ENCODE data around the gene AFG1L. TPM values are rescaled to one million over a fixed set of nuclear protein-coding genes. Genes with fewer than 3 reads are reported as not detected.

The AFG1L gene
- total RNA-seq, 4 donors from 2014 or later: 6.7 to 8.6 (median 7.4) TPM

DNA sequence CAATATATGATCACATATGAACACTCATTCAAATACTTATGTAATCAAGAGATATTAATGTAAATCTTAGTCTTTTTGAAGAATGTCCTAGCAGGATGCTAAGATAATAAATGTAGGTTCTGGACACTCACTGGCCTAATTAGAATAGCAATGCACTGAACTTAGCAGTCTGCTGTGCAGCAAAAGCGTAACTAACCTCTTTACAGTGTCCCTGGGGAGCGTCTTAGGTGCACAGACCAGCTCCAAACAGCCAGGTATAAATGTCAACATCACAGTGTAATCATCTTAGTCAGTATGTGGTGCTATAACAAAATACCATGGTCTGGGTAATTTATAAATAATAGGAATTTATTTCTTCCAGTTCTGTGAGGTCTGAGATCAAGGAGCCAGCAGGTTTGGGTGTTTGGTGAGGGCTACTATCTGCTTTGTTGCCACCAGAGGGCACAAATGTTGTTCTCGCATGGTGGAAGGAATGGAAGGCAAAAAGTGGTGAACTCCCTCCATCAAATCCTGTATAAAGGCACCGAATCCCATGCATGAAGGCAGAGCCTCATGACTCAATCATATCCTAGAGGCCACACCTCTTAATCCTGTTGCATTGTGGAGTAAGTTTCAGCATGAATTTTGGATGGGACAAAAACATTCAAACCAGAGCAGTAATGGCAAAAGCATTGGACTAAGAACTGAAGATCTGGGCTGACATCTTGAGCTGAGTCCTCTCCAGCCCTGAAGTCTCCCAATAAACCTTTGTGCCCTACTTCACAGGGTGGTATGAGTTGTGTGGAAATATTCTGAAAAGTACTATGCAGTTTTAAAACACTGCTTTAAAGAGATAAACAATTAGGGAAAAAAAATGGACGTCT is 224.1 kb downstream of the AFG1L start:
- Histone ChIP-seq H3K27ac (no peak overlapping the region), H3K4me1 (no peaks in the 10 kb centered on the region), H3K36me3 (no peaks in the 10 kb centered on the region), H3K4me3 (replicated peaks in 1 of 3) (no peak overlapping the region), H3K27me3 (no peaks in the 10 kb centered on the region), H3K9me3 (no peaks in the 10 kb centered on the region)
- intact Hi-C loops (cut with DNase I): no loop called here
- whole genome bisulfite sequencing, 2 donors: 80 to 83% methylated on average over 5 of the region's 5 CpGs
- TF ChIP-seq CTCF (IDR thresholded peaks at IDR 0.05) (peak in 2 of 6 experiments; percentile 10 to 35), POLR2A (IDR thresholded peaks at IDR 0.05) (no peak)
- no peak for DNase-seq

DNA sequence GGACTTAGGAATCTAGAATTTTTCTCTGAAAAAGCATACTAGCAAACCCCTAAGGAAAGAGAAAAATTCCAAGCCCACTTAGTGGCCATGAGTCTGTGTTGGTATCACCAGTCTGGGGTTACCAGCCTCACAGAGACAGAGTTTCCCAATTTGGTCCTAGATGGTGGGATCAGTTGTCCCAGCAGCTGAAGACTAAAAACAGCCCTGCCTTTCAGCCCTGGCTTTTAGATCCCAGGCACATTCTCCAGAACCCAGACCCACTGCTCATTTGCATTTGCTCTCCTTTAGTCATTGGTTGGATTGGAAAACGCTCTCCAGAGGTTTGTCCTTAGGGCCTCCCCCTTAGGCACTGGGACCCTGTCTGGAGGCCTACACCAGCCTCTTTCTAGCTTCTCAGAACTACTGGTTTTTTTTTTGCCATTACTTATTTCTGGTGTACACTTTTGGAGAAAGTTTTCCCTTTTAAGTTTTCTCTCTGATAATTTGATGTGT is 226.8 kb downstream of the AFG1L start:
- no peaks in the 10 kb centered on the region for H3K4me1 ChIP-seq
- no peaks in the 10 kb centered on the region for H3K9me3 ChIP-seq
- intact Hi-C loops (cut with DNase I): loop anchor here (10.0 kb wide), 2 partner anchors 407 to 537 kb away; no protein-coding TSS in a partner anchor
- TF ChIP-seq POLR2A (IDR thresholded peaks at IDR 0.05) (no peak), CTCF (IDR thresholded peaks at IDR 0.05) (no peak)
- no peak overlapping the region for H3K27ac ChIP-seq
- H3K36me3 ChIP-seq: no peaks in the 10 kb centered on the region
- DNase-seq: no peak
- H3K27me3 ChIP-seq: no peaks in the 10 kb centered on the region
- 90 to 96% methylated on average over 1 of the region's 1 CpG for WGBS, 2 donors
- no peak overlapping the region for H3K4me3 ChIP-seq (replicated peaks in 1 of 3)

GRCh38 chr6:108523697-108524096 is 228.8 kb downstream of the AFG1L start:
- no peak for DNase-seq
- intact Hi-C loops (cut with DNase I): loop anchor here (10.0 kb wide), 2 partner anchors 409 to 539 kb away; no protein-coding TSS in a partner anchor
- TF ChIP-seq POLR2A (IDR thresholded peaks at IDR 0.05) (no peak), CTCF (IDR thresholded peaks at IDR 0.05) (no peak)
- Histone ChIP-seq H3K27ac (no peak overlapping the region), H3K36me3 (no peaks in the 10 kb centered on the region), H3K4me1 (no peaks in the 10 kb centered on the region), H3K27me3 (no peaks in the 10 kb centered on the region), H3K9me3 (no peaks in the 10 kb centered on the region), H3K4me3 (replicated peaks in 1 of 3) (no peak overlapping the region)
- WGBS, 2 donors: 94 to 95% methylated on average over 2 of the region's 2 CpGs

DNA sequence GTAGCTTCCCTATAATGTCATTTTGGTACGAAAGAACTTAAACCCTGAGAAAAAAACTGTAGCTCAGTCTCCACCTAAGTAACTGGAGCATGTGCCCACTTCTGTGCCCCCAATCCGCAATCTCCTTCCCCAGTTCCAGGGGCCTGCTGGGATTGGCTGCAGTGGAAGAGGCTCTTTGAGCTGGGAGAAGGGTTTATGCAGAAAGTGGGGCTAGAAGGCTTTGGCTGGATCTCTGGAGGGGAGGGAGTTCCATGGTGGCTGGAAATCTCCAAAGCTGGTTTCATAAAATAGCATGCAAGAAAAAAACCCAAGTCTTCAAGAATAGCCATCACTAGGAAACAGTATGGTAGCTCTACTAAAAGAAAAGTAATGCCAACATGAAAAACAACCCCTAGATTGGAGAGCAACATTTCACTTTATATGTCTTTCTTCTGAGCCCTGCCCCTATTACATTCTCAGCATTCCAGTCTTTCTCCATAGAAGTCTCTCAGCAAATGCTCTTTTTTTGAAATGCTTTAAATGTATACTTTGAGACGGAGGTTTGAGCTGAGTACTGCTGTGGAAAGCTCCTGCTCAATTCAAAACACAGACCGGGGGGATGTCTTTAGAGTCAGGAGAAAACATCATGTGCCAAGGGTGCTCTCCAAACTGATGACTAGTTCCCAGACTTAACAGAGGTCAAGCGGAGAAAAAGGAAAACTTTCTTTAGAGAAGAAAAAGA is 229.8 kb downstream of the AFG1L start:
- no peaks in the 10 kb centered on the region for H3K9me3 ChIP-seq
- WGBS, 2 donors: 83 to 86% methylated on average over 5 of the region's 5 CpGs
- DNase-seq: no peak
- H3K36me3 ChIP-seq: no peaks in the 10 kb centered on the region
- H3K27ac ChIP-seq: no peak overlapping the region
- intact Hi-C loops (cut with DNase I): loop anchor here (10.0 kb wide), 2 partner anchors 410 to 540 kb away; no protein-coding TSS in a partner anchor
- H3K4me1 ChIP-seq: no peaks in the 10 kb centered on the region
- no peak overlapping the region for H3K4me3 ChIP-seq (replicated peaks in 1 of 3)
- no peak for TF ChIP-seq POLR2A (IDR thresholded peaks at IDR 0.05)
- TF ChIP-seq CTCF (IDR thresholded peaks at IDR 0.05): no peak
- no peaks in the 10 kb centered on the region for H3K27me3 ChIP-seq
